GM12873 (cell line): ENCODE data around the gene BCAS4.

Experiments
- CTCF ChIP-seq: IDR thresholded peaks from 2 replicates; pipeline ENCODE4 v1.5.1; 2012; ENCODE audit warnings: low read depth, mild to moderate bottlenecking, moderate library complexity, low read length, control low read depth; ENCODE audit not compliant: insufficient read depth; ENCODE audit errors: missing control alignments

BCAS4 gene

DNA sequence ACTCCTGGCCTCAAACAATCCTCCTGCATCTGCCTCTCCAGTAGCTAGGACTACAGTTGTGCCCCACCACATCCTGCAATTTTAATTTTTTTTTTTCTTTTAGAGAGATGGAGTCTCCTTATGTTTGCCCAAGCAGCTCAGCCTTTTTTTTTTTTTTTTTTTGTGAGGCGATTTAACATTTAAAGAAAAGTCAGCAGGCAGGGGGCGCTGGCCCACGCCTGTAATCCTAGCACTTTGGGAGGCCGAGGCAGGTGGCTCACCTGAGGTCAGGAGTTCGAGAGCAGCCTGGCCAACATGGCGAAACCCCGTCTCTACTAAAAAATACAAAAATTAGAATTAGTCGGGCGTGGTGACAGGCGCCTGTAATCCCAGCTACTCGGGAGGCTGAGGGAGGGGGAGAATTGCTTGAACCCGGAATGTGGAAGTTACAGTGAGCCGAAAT, 1.3 kb upstream of the BCAS4 start:
- TF ChIP-seq CTCF = peak; percentile 45

DNA sequence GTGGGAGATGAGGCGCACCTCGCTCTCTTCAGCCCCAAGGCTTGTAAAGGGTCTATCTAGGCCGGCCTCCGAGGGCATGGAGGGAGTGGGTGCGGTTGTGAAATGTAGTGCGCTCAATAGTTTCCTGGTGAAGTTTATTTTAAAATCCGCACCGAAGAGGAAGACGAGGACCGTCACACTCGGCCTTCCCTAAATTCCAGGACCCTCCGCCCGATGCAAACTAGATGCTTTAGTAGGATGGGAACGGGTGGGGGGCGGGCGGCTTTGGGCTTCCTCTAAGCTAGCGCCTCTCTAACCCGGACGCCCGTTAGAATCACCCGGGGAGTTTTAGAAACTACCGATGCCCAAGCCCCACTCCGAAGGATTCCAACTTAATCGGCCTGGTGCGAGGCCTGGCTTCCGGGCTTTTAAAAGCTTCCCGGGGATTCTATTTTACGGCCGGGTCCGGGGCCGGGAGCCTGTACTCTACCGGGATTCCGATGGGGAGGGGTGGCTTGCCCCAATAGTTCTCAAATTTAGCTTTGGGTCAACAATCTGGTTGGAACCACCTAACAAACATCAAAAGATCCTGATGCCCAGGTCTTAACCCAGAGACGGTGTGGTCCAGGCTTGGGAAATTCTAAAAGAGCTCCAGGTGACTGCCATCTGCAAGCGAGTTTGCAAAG, 548 bp upstream of the BCAS4 start:
- no peak for TF ChIP-seq CTCF

- no peak for TF ChIP-seq CTCF
These were observed 2.3 kb downstream of the BCAS4 start for GRCh38 chr20:50797142-50797541.

DNA sequence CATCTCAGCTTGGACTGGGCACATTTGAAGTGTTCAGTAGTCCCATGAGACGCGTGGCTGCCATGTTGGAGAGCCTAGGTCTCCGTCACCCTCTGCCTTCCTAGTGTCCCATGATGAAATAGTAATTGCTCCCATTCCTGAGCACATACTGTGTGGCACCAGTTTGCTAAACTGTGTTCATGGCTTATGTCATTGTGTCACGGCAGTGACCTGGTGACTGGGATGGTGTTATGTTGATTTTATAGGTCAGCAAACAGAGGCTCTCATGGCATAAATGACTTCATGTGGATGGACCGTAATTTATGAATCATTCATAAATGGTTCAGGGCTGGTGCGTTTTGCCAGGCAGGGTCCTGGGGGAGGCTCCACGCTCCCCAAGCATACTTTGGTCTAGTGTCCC, 3.8 kb downstream of the BCAS4 start:
- no peak for TF ChIP-seq CTCF

- no peak for TF ChIP-seq CTCF
These were observed 4.5 kb downstream of the BCAS4 start for GRCh38 chr20:50799176-50799889.

DNA sequence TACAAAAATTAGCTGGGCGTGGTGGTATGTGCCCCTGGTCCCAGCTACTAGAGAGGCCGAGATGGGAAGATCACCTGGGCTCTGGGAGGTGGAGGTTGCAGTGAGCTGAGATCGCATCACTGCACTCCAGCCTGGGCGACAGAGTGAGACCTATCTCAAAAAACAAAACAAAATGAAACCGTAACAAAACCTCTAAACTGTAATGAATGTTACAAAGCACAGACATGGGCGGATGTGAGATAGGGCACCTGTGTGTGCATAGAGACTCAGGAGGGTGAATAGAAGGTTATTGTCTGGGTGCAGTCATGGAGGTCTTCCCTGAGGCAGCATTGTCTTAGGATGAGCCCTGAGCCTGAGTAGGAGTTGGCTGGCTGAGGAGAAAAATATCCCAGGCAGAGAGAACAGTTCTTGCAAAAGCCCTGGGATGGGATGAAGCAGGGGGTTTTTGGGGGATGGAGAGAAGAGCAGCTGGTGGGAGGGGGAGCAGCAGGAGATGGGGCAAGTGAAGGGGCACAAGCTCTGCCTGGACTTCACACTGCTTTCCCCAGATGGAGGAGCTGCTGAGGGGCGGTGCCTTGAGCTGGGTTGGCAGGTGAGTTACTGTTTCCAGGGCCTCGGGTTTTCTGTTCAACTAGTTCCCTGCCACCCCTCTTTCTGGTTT, 5.2 kb downstream of the BCAS4 start:
- no peak for TF ChIP-seq CTCF

GRCh38 chr20:50801747-50802125, 6.9 kb downstream of the BCAS4 start:
- TF ChIP-seq CTCF = no peak
